ENCODE measurements around the gene TNPO1.
"Not testable (repeated sequence)": the region's sequence is repeated elsewhere in the genome, so short reads cannot be mapped to it uniquely, and the experiment has no call there.

The TNPO1 gene

DNA sequence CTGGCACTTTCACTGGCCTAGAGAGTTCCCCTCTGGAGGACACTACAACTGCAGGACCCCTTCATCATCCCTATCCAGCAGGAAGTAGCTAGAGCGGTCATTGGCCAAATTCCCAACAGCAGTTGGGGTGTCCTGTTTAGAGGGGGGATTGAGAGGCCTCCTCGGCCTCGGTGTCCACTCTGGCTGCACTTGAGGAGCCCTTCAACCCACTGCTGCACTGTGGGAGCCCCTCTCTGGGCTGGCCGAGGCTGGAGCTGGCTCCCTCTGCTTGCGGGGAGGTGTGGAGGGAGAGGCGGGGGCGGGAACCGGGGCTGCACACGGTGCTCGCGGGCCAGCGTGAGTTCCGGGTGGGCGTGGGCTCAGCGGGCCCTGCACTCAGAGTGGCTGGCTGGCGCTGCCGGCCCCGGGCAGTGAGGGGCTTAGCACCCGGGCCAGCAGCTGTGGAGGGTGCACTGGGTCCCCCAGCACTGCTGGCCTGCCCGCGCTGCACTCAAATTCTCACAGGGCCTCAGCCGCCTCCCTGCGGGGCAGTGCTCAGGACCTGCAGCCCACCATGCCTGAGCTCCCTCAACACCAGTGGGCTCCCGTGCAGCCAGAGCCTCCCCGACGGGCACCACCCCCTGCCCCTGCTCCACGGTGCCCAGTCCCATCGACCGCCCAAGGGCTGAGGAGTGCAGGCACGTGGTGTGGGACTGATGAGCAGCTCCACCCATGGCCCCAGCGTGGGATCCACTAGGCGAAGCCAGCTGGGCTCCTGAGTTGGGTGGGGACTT is 118.7 kb downstream of the TNPO1 start:
- DNase-seq (ENCODE audit: low spot score), result not testable (repeated sequence)

GRCh38 chr5:72936893-72937292 is 120.4 kb downstream of the TNPO1 start:
- no peak for DNase-seq (ENCODE audit: low spot score)

GRCh38 chr5:72937517-72938061 is 121.1 kb downstream of the TNPO1 start:
- DNase-seq (ENCODE audit: low spot score), result no peak

DNA sequence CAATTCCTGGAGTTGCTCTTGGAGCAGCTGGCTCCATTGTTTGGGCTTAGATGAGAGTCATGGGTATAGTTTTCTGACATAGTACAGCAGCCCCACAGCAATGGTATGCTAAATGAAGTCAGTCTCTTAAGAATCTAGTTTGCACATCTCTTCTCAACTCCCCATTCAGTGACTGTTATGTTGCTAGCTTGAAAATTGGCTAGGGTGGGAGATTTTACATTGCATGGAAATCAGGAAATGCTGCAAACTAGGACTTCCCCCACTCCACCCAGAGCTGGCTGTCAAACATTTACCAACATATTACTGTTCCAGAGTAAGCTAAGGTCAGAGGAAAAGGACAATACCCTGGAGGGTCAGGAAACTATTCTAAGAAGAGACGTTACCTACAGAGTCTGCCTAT is 121.7 kb downstream of the TNPO1 start:
- no peak for DNase-seq (ENCODE audit: low spot score)

DNA sequence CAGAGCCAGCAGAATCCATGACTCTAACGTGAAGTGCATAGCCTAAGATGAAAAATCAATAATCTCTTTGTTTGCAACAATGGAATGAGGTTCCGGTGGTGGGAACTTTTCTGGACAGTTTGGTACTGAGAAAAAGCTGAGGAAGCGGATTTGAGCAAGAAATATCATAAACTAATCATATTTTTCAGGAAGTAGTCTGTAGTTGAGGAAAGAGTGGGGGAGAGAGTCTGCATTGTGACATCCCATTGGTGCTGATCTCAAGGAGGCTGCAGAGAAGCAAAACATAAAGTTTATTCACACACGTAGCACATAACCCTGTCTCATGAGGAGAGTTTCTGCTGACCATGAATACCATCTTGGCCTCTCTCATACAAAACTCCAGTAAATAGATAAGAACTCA is 123.6 kb downstream of the TNPO1 start:
- no peak for DNase-seq (ENCODE audit: low spot score)

GRCh38 chr5:72943307-72943706 is 126.8 kb downstream of the TNPO1 start:
- no peak for DNase-seq (ENCODE audit: low spot score)

DNA sequence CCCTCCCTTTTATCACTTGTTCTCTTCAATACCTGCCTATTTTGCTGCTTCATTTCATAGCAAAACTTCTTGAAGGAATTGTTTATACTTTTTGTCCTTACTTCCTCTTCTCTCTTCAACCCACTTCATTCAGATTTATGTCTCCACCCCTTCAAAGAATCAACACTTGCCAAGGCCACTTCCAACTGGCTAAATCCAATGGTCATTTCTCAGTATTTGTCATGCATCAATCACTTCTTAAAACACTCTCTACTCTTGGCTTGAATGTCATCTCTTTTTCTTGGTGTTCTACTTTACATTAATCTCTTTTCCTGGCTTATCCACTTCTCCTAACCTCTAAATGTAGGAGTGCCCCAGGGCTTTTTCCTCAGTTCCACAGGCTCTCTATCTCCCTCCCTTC is 131.0 kb downstream of the TNPO1 start:
- DNase-seq (ENCODE audit: low spot score), result no peak

- no peak for DNase-seq (ENCODE audit: low spot score)
These were observed 133.0 kb downstream of the TNPO1 start for GRCh38 chr5:72949481-72949880.

- peak; percentile 68 for DNase-seq (ENCODE audit: low spot score)
These were observed 135.4 kb downstream of the TNPO1 start for GRCh38 chr5:72951671-72952468.

GRCh38 chr5:72954389-72954788 is 137.9 kb downstream of the TNPO1 start:
- no peak for DNase-seq (ENCODE audit: low spot score)

DNA sequence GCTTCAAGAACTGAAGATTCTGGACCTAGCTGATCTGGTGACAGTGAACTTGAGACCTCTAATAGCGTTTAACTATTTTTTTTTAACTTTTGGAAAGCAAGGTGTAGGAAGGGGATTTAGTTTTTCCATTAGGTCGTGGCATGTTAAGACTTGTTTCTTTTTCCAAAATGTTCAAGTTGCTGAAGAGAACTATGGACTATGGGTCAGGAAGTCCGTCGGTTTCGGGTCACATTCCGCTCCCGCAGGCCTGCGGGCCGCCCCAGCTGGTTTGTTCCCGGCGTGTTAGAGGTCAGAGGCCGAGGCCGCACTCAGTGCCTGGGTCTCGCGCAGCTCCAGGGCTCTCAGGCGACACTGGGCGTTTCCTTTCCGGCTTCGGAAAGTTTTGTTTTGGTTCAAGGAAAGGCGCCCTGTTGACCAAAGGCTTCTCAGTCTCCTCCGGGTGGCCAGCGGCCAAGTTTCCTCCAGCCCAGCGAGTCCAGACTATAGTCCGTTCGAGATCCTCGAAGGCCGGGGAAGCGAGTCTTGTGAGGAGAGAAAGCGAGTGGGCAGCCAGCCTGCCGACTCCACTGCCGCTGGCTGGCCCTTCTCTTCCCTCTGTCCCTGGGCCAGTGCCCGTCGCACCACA is 138.8 kb downstream of the TNPO1 start:
- no peak for DNase-seq (ENCODE audit: low spot score)

GRCh38 chr5:72955768-72956323 is 139.4 kb downstream of the TNPO1 start, which contains the start of gene FCHO2:
Gene FCHO2 (plus strand): TSS chr5:72956041. CDS start chr5:72956097, 56 bp downstream.
- peak; percentile 99 for DNase-seq (ENCODE audit: low spot score)

DNA sequence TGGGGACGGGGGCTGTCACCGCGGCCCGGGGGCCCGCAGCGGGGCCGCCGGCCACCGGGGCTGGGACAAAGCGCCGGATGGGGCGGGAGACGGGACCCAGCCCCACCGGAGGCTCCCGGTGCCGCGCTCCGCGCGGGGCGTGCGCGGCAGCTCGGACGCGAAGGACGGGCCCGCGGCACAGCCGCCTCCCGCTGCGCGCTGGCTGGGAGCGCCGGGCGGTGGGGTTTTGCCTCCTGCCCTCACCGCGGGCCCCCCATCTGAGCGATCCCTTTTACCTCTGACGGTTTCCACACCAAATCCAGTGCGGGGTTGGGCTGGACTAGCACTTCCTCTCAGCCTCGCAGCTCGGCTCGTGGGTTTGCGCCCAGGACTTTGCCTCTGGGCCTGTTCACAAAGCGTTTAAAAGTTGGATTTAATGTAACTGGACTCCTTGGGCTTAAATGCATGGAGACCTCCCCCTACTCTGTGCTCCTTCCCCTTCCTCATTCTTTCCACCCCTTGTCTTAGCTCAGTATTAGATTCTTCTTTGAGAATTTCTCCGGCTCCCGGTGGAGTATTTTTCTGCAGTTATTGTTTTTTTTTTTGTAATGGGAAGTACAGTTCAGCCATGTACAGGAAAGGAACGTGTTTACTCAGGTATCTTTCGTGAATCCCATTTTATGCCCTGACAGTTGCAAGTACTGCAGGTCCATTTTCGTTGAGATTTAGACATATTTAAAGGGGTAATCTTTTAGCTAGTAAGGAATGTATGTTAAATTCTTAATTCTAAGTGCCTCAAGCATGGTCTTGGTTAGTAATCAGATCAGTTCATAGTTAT is 140.1 kb downstream of the TNPO1 start:
- DNase-seq (ENCODE audit: low spot score), result peak; percentile 66

DNA sequence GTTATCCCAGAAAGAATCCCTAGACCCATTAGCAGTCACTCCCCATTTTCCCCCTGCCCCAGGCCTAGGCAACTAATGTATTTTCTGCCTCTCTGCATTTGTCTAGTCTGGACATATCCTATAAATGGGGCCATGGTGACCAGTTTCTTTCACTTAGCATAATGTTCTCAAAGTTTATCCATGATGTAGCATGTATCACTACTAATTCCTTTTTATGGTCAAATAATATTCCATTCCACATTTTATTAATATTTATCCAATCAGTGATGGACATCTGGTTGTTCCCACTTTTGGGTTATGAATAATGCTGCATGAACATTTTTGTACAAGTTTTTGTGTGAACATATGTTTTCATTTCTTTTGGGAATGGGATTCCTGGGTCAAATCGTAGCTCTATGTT is 140.9 kb downstream of the TNPO1 start:
- DNase-seq (ENCODE audit: low spot score), result no peak

GRCh38 chr5:72959257-72959656 is 142.8 kb downstream of the TNPO1 start:
- DNase-seq (ENCODE audit: low spot score), result no peak

All from AG08396 (cell line).